Large intestine (tissue), 3 donors: ENCODE results near the gene C2CD4C. TPM values are rescaled to one million over a fixed set of nuclear protein-coding genes. Genes with fewer than 3 reads are reported as not detected.

Source experiments
- DNase-seq, 2 donors: peaks; one replicate each; pipeline versions ENCODE4 v3.0.0 to v3.0.0-alpha.2; 2013
- H3K27ac ChIP-seq: one replicate; pipeline ENCODE4 v1.5.1; 2013; ENCODE audit warnings: low read length
- H3K27me3 ChIP-seq: 2 replicates; pipeline ENCODE4 v1.6.1; 2013; ENCODE audit warnings: low read length; ENCODE audit not compliant: control insufficient read depth, insufficient read depth
- H3K36me3 ChIP-seq: 2 replicates; pipeline ENCODE4 v1.6.1; 2013; ENCODE audit warnings: low read length; ENCODE audit not compliant: control insufficient read depth, insufficient read depth
- H3K4me1 ChIP-seq: one replicate; pipeline ENCODE4 v1.6.1; 2013; ENCODE audit warnings: low read length; ENCODE audit not compliant: control insufficient read depth, insufficient read depth
- H3K4me3 ChIP-seq: one replicate; pipeline ENCODE4 v1.5.1; 2013; ENCODE audit warnings: low read length
- H3K9me3 ChIP-seq: one replicate; pipeline ENCODE4 v1.6.1; 2013; ENCODE audit warnings: mild to moderate bottlenecking, low read depth, low read length, moderate library complexity; ENCODE audit not compliant: control insufficient read depth
- WGBS: methylation state at CpG from one replicate; pipeline ENCODE4 v1.1.5; 2013; ENCODE audit warnings: low lambda C conversion rate; ENCODE audit not compliant: insufficient coverage; 5-methylcytosine and 5-hydroxymethylcytosine counted together
- polyA plus RNA-seq: library from polyadenylated mRNA; unstranded; fragments of 120-200 nt; gene quantifications from one replicate; pipeline ENCODE4 v1.2.1, GENCODE V29; 2013

Gene C2CD4C
- polyA plus RNA-seq, 1 donor: 3.0 TPM

GRCh38 chr19:406971-407510 lies 1.9 kb downstream of the C2CD4C start:
- Histone ChIP-seq H3K36me3 (no peaks in the 10 kb centered on the region), H3K27ac (no peak overlapping the region), H3K27me3 (peaks cover 36% of the 10 kb centered on the region), H3K4me3 (no peak overlapping the region), H3K9me3 (peaks cover 10% of the 10 kb centered on the region), H3K4me1 (no peaks in the 10 kb centered on the region)
- no peak for DNase-seq
- no CpG with 5 or more reads among the region's 48 CpGs for WGBS

DNA sequence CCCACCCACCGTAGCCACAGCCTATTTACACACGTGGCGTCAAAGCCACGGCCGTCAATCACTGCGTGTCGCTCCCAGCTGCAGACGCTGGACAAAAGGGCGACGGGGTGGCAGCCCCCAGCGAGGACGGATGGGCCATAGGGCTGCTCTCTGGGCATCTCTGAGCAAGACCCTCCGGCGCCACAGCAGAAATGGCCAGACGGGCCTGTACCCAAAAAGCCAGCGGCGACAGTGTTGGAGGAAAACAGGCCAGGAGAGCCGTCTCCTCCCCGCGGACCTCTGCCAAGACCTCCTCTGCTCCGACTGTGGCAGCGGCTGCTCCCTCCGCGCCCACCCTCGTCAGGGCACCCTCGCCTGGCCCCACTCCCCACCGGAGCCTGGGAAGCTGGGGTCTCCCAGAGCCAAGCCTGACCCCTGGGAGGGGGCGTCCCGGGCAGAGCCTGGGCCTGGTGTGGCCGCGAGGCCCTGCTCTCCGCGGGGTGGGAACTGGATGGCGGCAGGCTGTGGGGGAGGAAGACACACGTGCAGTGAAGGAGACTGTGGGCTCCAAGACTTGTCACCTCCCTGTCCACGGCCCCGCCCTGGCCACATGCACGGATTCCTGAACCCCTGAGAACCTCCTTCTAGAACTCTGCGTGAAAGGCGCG lies 2.7 kb downstream of the C2CD4C start:
- DNase-seq: no peak

DNA sequence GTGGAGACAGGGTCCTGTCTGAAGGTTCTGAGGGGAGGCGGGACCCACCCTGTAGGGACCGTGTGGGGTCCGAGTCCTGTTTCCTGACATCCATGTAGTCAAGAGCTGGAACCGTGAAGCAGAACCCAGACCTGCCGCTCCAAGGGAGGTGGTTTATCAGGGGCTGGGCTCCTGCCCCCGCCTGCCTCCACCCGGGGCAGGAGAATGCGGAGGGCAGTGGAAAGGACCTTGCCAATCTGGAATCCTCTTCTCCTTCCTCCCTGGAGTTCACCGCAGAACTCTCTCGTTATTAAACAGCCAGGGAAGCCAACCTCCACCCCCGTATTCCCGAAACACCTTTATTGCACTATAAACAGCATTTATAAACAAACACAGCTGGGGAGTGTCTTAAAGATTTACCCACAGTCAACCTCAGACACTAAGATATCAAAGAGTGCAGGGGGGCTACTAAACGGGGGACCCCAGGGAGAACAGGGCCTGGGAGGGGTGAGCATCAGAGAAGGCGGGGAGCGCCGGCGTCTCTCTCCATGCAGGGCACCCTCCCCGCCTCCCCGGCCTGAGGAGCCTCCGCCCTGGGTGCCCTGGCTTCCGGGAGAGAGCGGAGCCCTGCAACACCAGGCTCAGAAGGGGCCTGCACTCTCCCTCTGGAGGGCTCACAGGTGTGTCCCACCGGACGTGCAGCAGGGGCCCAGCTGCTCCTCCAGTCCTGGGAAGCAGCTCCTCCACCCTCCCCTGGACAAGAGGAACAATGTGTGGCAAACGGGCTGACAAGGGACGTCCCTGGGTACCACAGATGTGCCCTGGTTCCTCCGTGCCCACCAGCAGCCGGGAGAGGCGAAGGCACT lies 3.6 kb downstream of the C2CD4C start:
- Histone ChIP-seq H3K9me3 (peaks cover 3% of the 10 kb centered on the region), H3K4me3 (no peak overlapping the region), H3K36me3 (no peaks in the 10 kb centered on the region), H3K27me3 (peaks cover 30% of the 10 kb centered on the region), H3K4me1 (no peaks in the 10 kb centered on the region), H3K27ac (no peak overlapping the region)
- no peak for DNase-seq
- WGBS: no CpG with 5 or more reads among the region's 29 CpGs

More for the DNA sequence above, 2.7 kb downstream of the C2CD4C start:
- WGBS: no CpG with 5 or more reads among the region's 41 CpGs
- peaks cover 10% of the 10 kb centered on the region for H3K9me3 ChIP-seq
- no peaks in the 10 kb centered on the region for H3K36me3 ChIP-seq
- H3K27me3 ChIP-seq: peaks cover 33% of the 10 kb centered on the region
- H3K4me3 ChIP-seq: no peak overlapping the region
- no peaks in the 10 kb centered on the region for H3K4me1 ChIP-seq
- H3K27ac ChIP-seq: no peak overlapping the region

- Histone ChIP-seq H3K36me3 (no peaks in the 10 kb centered on the region), H3K4me1 (no peaks in the 10 kb centered on the region), H3K27me3 (peaks cover 14% of the 10 kb centered on the region), H3K27ac (no peak overlapping the region), H3K4me3 (no peak overlapping the region), H3K9me3 (no peaks in the 10 kb centered on the region)
- DNase-seq: no peak
- no CpG with 5 or more reads among the region's 38 CpGs for WGBS
Observed at GRCh38 chr19:403221-404027, 5.5 kb downstream of the C2CD4C start.

- Histone ChIP-seq H3K36me3 (no peaks in the 10 kb centered on the region), H3K9me3 (no peaks in the 10 kb centered on the region), H3K4me3 (no peak overlapping the region), H3K27me3 (peaks cover 8% of the 10 kb centered on the region), H3K27ac (no peak overlapping the region), H3K4me1 (no peaks in the 10 kb centered on the region)
- WGBS: no CpG with 5 or more reads among the region's 11 CpGs
- DNase-seq: no peak
Observed at GRCh38 chr19:402786-403185, 6.2 kb downstream of the C2CD4C start.

DNA sequence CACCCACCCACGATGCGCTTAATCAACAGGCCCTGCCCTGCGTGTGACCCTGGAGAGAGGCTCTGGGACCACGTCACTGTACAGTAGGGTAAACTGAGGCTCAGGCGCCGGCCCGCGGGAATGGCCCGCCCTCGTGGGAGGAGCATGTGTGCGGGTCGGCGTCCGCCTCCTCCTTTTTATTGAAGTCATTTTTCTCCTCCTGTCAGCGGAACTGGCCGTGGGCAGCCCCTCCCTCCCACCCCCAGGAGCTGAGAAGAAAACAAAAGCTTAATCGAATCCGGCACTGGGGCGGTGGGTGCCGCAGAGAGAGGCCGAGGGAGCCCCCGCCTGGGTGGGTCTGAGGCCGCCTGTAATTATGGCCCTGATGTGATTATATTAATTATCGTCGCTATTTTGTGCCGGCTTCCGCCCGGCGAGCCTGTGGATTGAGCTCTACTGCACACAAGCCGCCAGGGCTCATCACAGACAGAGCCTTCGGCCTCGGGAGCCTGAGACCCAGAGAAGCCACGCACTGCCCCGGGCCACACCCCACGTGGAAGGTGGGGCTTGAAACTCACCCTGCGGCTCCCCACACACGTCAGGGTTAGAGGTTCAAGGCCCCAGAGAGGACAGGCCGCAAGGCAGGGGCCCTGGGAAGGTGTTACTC lies 7.0 kb downstream of the C2CD4C start:
- no peak overlapping the region for H3K4me3 ChIP-seq
- H3K27me3 ChIP-seq: peaks cover 8% of the 10 kb centered on the region
- no peaks in the 10 kb centered on the region for H3K36me3 ChIP-seq
- DNase-seq: no peak
- no CpG with 5 or more reads among the region's 38 CpGs for WGBS
- no peak overlapping the region for H3K27ac ChIP-seq
- no peaks in the 10 kb centered on the region for H3K4me1 ChIP-seq
- H3K9me3 ChIP-seq: no peaks in the 10 kb centered on the region

DNA sequence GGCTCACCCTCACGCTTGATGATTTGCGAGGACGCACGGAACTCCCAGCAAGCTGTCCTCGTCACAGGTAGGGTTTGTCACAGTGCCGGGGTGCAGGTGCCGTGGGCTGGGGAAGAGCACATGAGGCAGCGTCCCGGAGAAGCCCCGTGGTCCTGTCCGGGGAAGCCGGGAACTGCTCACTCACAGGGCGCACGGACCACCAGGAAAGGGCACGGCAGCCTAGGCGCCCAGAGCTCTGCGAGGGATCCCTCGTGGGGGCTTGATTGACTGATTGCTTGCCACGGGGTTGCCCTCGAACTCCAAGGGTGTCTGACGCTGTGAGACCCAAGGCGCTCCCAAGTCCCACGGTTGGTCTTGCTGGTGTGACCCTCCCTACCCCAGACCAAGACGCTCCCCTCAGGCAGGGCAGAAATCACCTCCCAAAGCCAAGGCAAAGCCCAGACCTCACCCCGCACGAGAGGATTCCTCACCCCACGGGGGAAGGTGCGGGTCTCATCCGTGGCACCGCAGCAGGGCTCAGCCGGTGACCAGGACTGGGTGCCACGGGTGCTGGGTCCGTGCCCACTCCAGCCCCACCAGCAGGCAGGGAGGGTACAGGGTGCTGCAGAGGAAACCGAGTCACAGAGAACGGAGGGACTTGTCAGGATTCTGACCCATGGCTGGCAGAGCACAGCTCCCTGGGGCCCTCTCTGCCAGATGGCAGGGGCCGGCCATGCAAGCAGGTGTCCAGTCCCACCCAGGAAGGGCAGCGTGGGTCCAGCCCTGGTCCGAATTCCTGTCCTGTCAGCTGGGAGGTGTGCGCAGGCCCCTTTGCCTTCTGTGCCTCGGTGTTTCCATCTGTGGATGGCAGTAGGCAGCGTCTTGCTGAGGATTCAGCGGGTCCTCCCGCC lies 7.7 kb downstream of the C2CD4C start:
- H3K4me3 ChIP-seq: no peak overlapping the region
- H3K36me3 ChIP-seq: no peaks in the 10 kb centered on the region
- no peak for DNase-seq
- WGBS: no CpG with 5 or more reads among the region's 43 CpGs
- H3K27ac ChIP-seq: no peak overlapping the region
- H3K9me3 ChIP-seq: no peaks in the 10 kb centered on the region
- H3K27me3 ChIP-seq: peaks cover 8% of the 10 kb centered on the region
- no peaks in the 10 kb centered on the region for H3K4me1 ChIP-seq

DNA sequence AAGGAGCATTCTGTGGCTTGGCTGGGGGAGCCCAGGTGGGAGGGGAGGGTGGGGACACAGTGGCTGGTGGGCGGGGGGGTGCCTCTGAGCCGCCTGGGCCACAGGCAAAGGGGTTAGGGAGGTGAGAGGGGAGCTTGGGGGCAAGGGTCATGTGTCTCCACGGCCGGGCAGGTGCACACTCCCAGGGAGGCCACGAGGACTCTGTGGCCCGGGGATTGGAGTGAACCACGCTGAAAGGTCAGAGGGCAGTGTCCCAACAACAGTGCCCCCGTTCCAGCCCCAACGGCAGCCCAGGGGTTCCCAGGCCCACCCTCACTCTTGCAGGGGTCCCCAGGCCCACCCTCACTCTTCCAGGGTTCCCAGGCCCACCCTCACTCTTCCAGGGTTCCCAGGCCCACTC lies 9.6 kb downstream of the C2CD4C start:
- Histone ChIP-seq H3K4me1 (no peaks in the 10 kb centered on the region), H3K9me3 (peaks cover 6% of the 10 kb centered on the region), H3K36me3 (no peaks in the 10 kb centered on the region), H3K27me3 (peaks cover 4% of the 10 kb centered on the region), H3K4me3 (no peak overlapping the region), H3K27ac (no peak overlapping the region)
- no peak for DNase-seq
- no CpG with 5 or more reads among the region's 9 CpGs for WGBS

- Histone ChIP-seq H3K4me3 (no peak overlapping the region), H3K4me1 (no peaks in the 10 kb centered on the region), H3K36me3 (no peaks in the 10 kb centered on the region), H3K27ac (no peak overlapping the region), H3K27me3 (peaks cover 4% of the 10 kb centered on the region), H3K9me3 (peaks cover 6% of the 10 kb centered on the region)
- WGBS: 60% methylated on average over 1 of the region's 17 CpGs
- DNase-seq: no peak
Observed at GRCh38 chr19:398719-399118, 10.2 kb downstream of the C2CD4C start.
